Ishikawa (cell line): Measurements from ENCODE around the gene UBIAD1.

Experiments
- CEBPB ChIP-seq: IDR thresholded peaks from 2 replicates; pipeline ENCODE4 v1.6.1; 2012
- CREB1 ChIP-seq: IDR thresholded peaks from 2 replicates; pipeline ENCODE4 v1.6.1; 2012; ENCODE audit warnings: low read depth
- EGR1 ChIP-seq: IDR thresholded peaks from 2 replicates; pipeline ENCODE4 v1.6.1; 2012
- EP300 ChIP-seq: IDR thresholded peaks from 2 replicates; pipeline ENCODE4 v1.6.1; 2012; ENCODE audit warnings: borderline replicate concordance
- FOXM1 ChIP-seq: IDR thresholded peaks from 2 replicates; pipeline ENCODE4 v1.6.1; 2012; ENCODE audit warnings: low read depth, borderline replicate concordance
- MAX ChIP-seq: IDR thresholded peaks from 2 replicates; pipeline ENCODE4 v1.6.1; 2012
- NFIC ChIP-seq: IDR thresholded peaks from 2 replicates; pipeline ENCODE4 v1.6.1; 2012
- RAD21 ChIP-seq: IDR thresholded peaks from 2 replicates; pipeline ENCODE4 v1.6.1; 2012; ENCODE audit warnings: low read depth
- REST ChIP-seq: IDR thresholded peaks from 2 replicates; pipeline ENCODE4 v1.6.1; 2012; ENCODE audit warnings: low read depth, mild to moderate bottlenecking
- TAF1 ChIP-seq: IDR thresholded peaks from 2 replicates; pipeline ENCODE4 v1.6.1; 2012; ENCODE audit warnings: low read depth, mild to moderate bottlenecking
- TCF12 ChIP-seq: IDR thresholded peaks from 2 replicates; pipeline ENCODE4 v1.6.1; 2012; ENCODE audit warnings: low read depth
- TEAD4 ChIP-seq: IDR thresholded peaks from 2 replicates; pipeline ENCODE4 v1.6.1; 2012
- USF1 ChIP-seq: IDR thresholded peaks from 2 replicates; pipeline ENCODE4 v1.6.1; 2012
- YY1 ChIP-seq: IDR thresholded peaks from 2 replicates; pipeline ENCODE4 v1.6.1; 2012; ENCODE audit warnings: low read depth
- ZBTB7A ChIP-seq: IDR thresholded peaks from 2 replicates; pipeline ENCODE4 v1.6.1; 2012; ENCODE audit warnings: low read depth

The UBIAD1 gene

GRCh38 chr1:11301601-11302000, 28.6 kb downstream of the UBIAD1 start:
- TF ChIP-seq CEBPB (no peak), ZBTB7A (no peak), TEAD4 (no peak), FOXM1 (no peak)

- TF ChIP-seq REST (no peak), CEBPB (no peak), TCF12 (no peak), FOXM1 (no peak), USF1 (no peak), MAX (no peak)
Measured at GRCh38 chr1:11302366-11302765, 29.4 kb downstream of the UBIAD1 start.

GRCh38 chr1:11307852-11308251, 34.9 kb downstream of the UBIAD1 start:
- no peak for TF ChIP-seq TEAD4
- no peak for TF ChIP-seq ZBTB7A
- TF ChIP-seq RAD21, result no peak

GRCh38 chr1:11308699-11309224, 35.8 kb downstream of the UBIAD1 start:
- TF ChIP-seq EP300, result no peak
- TF ChIP-seq CEBPB, result no peak
- no peak for TF ChIP-seq REST
- TF ChIP-seq TAF1, result no peak
- TF ChIP-seq MAX, result no peak
- no peak for TF ChIP-seq USF1
- TF ChIP-seq CREB1, result no peak
- TF ChIP-seq ZBTB7A, result no peak
- no peak for TF ChIP-seq YY1
- TF ChIP-seq TEAD4, result no peak
- TF ChIP-seq FOXM1, result no peak
- TF ChIP-seq EGR1, result no peak
- TF ChIP-seq RAD21, result no peak
- TF ChIP-seq NFIC, result no peak
- no peak for TF ChIP-seq TCF12

- TF ChIP-seq YY1 (no peak), CEBPB (no peak), ZBTB7A (no peak), FOXM1 (no peak), CREB1 (no peak), TEAD4 (no peak), NFIC (no peak), TAF1 (no peak), EGR1 (no peak), TCF12 (no peak), USF1 (no peak), RAD21 (no peak), REST (no peak), MAX (no peak), EP300 (no peak)
Measured at GRCh38 chr1:11309385-11309784, 36.4 kb downstream of the UBIAD1 start.
